ENCODE data around the gene L2HGDH. TPM values are rescaled to one million over a fixed set of nuclear protein-coding genes. Genes with fewer than 3 reads are reported as not detected.

The L2HGDH gene
- total and polyA plus RNA-seq, 9 of the 15 experiments (the other 6 are each of a cell fraction or from before 2014, with no cell fraction given): 1.7 to 16.1 (median 10.5) TPM

- FAIRE-seq: no peak
- TF ChIP-seq ZNF354B (CRISPR knock-in tag; IDR thresholded peaks at IDR 0.05): no peak
- TF ChIP-seq SAP30 (IDR thresholded peaks at IDR 0.05; ENCODE audit: borderline replicate concordance, insufficient read depth, low read depth, low read length, poor library complexity, severe bottlenecking): no peak
- TF ChIP-seq, protein P1, sequence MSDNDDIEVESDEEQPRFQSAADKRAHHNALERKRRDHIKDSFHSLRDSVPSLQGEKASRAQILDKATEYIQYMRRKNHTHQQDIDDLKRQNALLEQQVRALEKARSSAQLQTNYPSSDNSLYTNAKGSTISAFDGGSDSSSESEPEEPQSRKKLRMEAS (CRISPR knock-in tag; IDR thresholded peaks at IDR 0.05): no peak
- no peak for TF ChIP-seq CBX5 (IDR thresholded peaks at IDR 0.05; ENCODE audit: borderline replicate concordance, low read depth)
- no peak for TF ChIP-seq RBM25 (IDR thresholded peaks at IDR 0.05; ENCODE audit: low read depth, low read length, severe bottlenecking)
- TF ChIP-seq, protein P2, sequence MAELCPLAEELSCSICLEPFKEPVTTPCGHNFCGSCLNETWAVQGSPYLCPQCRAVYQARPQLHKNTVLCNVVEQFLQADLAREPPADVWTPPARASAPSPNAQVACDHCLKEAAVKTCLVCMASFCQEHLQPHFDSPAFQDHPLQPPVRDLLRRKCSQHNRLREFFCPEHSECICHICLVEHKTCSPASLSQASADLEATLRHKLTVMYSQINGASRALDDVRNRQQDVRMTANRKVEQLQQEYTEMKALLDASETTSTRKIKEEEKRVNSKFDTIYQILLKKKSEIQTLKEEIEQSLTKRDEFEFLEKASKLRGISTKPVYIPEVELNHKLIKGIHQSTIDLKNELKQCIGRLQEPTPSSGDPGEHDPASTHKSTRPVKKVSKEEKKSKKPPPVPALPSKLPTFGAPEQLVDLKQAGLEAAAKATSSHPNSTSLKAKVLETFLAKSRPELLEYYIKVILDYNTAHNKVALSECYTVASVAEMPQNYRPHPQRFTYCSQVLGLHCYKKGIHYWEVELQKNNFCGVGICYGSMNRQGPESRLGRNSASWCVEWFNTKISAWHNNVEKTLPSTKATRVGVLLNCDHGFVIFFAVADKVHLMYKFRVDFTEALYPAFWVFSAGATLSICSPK (IDR thresholded peaks at IDR 0.05; ENCODE audit: borderline replicate concordance): no peak
- no peak for TF ChIP-seq CREB3 (tag; conservative IDR thresholded peaks at IDR 0.05; ENCODE audit: low read depth)
- no peak for TF ChIP-seq ZKSCAN3 (CRISPR knock-in tag; IDR thresholded peaks at IDR 0.05)
- in situ Hi-C loops (cut with MboI): loop anchor here (25.0 kb wide), 1 partner anchor 447 kb away; no protein-coding TSS in a partner anchor
These were observed 28.0 kb upstream of the L2HGDH start for GRCh38 chr14:50340045-50340444.

More at GRCh38 chr14:50340045-50340444, 28.0 kb upstream of the L2HGDH start:
- Histone ChIP-seq H3K4me3 (no peak overlapping the region), H3K9me3 (replicated peaks; ENCODE audit: control insufficient read depth, insufficient read depth, low read depth, low read length) (no peaks in the 10 kb centered on the region), H3K4me1 (replicated peaks in 1 of 2; ENCODE audit: control insufficient read depth in 2 of 2, insufficient read depth in 2 of 2, low read length in 2 of 2) (peaks cover 0 to 16% of the 10 kb centered on the region in 2 experiments; a peak in 3 of 5 replicates), H3K9me1 (ENCODE audit: control insufficient read depth, insufficient read depth, low read length) (no peaks in the 10 kb centered on the region), H3K27ac (ENCODE audit: extremely low read depth, low read depth, low read length) (no peak overlapping the region), H4K20me1 (replicated peaks; ENCODE audit: control insufficient read depth, insufficient read depth, low read length) (no peaks in the 10 kb centered on the region), H3K36me3 (ENCODE audit: control insufficient read depth, insufficient read depth, low read length) (peaks cover 4% of the 10 kb centered on the region; the same call in 1 of the 3 replicates), H3K27me3 (ENCODE audit: control insufficient read depth in 2 of 2, insufficient read depth in 2 of 2, low read length in 2 of 2) (no peaks in the 10 kb centered on the region), H3K79me2 (ENCODE audit: control insufficient read depth, insufficient read depth, low read length) (no peaks in the 10 kb centered on the region), H3K4me2 (ENCODE audit: insufficient read depth, low read length) (no peak overlapping the region), H3K9ac (ENCODE audit: insufficient read depth in 1 of 2, low read depth in 2 of 2, low read length in 2 of 2) (no peak overlapping the region), H2AFZ (ENCODE audit: low read depth, low read length) (no peak overlapping the region)
- ATAC-seq (no peak), DNase-seq (ENCODE audit: extremely low read depth in 1 of 4, low spot score in 3 of 4) (no peak)
- BruUV-seq (replicated peaks): no TSS peak
- ChIA-PET CTCF (ENCODE audit: low intra/inter-chr PET ratio) (no interaction called here), POLR2A (interaction anchor here (0.6 kb wide), 2 partner anchors 8 to 900 kb away, joined by 3 read pairs; partner anchors contain the start of gene TMX1)
- intact Hi-C loops (cut with micrococcal nuclease): no loop called here
- WGBS (ENCODE audit: insufficient coverage, low coverage, missing lambda C conversion rate): 60% methylated on average over 5 of the region's 5 CpGs
